Measurements from ENCODE around the gene ABLIM2. TPM values are rescaled to one million over a fixed set of nuclear protein-coding genes. Genes with fewer than 3 reads are reported as not detected.
A peak's percentile ranks its signal among the peaks of the same experiment; 100 is the strongest.

ABLIM2 gene
- total RNA-seq, 1 donor from 2014 or later: 5.2 TPM

GRCh38 chr4:8194306-8195242, 36.0 kb upstream of the ABLIM2 start:
- peak in 1 of 2 donors; percentile 43 for DNase-seq (ENCODE audit: low read depth in 2 of 2)

- peak; percentile 76 to 86 for DNase-seq (ENCODE audit: low read depth in 2 of 2)
Measured at GRCh38 chr4:8192748-8193738, 34.4 kb upstream of the ABLIM2 start.

DNA sequence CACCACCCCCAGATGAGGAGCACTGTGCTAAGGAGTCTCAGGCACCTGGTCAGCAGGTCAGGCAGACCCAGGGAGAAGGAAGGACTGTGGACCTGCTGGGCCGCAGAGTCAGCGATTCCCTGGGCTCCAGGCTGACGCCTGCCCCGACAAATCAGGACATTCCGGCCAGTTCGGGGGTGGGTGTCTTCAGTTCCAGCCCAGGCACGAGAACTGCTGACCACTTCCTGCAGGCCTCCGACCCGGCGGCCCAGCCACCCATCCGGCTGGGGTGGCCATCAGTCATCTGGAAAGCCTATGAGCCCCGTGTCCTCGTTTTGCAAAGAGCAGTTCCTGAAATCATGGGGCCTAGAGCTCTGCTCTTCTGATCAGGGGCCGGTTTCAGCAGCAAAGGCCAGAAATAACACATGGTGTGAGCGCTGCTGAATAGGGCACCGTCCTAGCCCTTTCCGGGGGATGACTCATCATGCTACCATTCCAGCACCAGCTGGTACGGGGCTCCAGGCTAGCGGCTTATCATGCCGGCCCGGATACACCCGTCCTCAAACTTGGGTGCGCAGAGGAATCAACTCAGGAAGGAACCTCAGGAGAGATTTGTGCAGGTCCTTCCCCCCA, 32.6 kb upstream of the ABLIM2 start:
- DNase-seq (ENCODE audit: low read depth in 2 of 2): peak; percentile 97 to 98

GRCh38 chr4:8189551-8190466, 31.2 kb upstream of the ABLIM2 start:
- no peak for DNase-seq (ENCODE audit: low read depth in 2 of 2)

GRCh38 chr4:8188743-8189550, 30.3 kb upstream of the ABLIM2 start:
- peak in 1 of 2 donors; percentile 55 for DNase-seq (ENCODE audit: low read depth in 2 of 2)

- DNase-seq (ENCODE audit: low read depth in 2 of 2): peak in 1 of 2 donors; percentile 54
Measured at GRCh38 chr4:8188085-8188484, 29.5 kb upstream of the ABLIM2 start.

DNA sequence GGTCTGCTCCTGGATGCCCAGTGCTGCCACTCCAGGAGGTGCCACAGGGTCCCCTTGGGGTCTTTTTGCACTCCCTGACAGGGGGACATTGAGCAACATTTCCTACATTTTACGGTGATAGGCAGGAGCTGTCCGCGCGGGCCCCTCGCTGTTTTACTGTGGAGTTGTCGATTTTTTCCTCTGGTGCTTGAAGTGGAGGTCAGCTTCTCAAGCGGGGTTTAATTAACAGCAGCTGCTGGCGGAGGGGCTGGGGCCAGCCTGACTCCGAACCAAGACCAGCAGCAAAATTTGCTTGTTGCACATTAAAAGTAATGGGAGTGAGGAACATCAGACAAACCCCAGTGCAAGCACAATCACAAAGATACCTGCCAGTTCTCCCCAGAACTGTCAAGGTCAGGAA, 27.3 kb upstream of the ABLIM2 start:
- no peak for DNase-seq (ENCODE audit: low read depth in 2 of 2)

- DNase-seq (ENCODE audit: low read depth in 2 of 2): peak in 1 of 2 donors; percentile 48
Measured at GRCh38 chr4:8185295-8185694, 26.7 kb upstream of the ABLIM2 start.

DNA sequence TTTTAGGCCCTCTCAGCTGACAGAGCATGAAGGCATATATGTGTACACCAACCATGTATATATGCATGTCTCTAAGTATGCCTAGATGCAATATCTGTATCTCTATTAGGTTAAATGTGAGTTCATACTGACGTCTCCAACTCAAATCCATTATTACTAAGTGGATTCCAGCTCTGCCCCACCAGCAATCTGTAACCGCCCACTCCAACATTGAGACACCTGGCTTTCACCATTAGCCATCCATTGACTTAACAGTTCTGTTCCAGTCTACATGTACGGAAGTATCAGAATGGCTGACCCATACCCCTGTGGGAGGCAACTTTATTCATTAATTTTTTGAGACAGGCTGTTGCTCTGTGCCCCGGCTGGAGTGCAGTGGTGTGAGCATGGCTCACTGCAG, 25.4 kb upstream of the ABLIM2 start:
- no peak for DNase-seq (ENCODE audit: low read depth in 2 of 2)

DNA sequence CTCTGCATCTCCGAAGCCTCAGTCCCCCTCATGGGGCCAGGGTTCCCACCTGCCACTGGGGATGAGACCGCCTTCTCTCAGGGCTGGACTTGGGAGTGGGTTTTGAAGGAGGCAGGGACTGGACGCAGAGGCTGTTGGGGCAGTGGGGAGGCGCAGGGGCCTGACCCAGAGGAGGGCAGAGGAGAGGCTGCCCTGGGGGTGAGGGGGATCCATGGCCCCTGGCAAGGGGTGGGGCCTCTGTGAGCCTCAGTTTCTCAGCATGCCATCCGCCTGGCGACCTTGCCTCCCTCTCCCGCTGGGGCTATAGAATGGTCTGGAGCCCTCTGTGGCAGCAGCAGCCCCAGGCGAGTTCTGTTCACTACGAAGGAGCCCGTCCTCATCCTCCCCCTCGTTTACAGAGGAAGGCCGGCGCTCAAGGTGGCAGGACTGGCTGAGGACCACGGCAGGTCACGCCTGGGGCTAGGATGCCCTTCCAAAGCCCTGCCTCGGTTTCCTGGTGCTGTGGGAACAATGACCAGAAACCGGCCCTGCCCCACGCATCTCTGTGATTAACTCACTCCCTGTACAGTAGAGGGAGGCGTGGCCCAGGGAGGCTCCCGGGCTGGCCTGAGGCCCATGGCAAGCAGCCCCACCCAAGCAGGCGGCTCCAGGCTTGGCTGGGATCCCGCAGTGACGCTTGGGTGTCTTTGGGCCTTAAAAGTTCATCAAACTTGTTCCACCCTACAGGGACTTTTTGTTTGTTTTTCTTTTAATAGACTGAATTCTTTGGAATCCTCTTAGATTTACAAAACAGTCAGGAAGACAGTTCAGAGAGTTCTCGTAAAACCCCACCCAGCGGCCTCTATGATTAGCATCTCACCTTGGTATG, 24.5 kb upstream of the ABLIM2 start:
- peak; percentile 68 to 79 for DNase-seq (ENCODE audit: low read depth in 2 of 2)

- no peak for DNase-seq (ENCODE audit: low read depth in 2 of 2)
Measured at GRCh38 chr4:8182294-8182693, 23.7 kb upstream of the ABLIM2 start.

DNA sequence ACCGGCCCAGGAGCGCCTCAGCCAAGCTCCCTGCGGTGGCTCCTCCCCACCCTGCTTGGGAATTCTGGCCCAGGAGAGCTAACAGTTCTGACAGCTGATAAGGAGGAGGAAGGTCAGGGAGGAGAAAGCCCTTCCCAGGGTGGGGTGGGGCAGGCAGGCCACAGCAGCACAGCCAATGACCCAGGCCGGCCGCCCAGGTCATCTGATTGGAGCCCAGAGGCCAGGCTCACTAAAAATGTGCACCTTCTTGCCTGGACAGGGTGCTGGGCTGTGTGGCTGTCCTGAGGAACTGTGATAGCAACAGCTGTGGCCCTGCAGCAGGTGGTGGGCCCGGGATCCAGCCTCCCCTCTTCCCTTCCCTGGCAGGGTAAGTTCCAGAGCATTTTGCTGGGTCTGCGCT, 23.2 kb upstream of the ABLIM2 start:
- no peak for DNase-seq (ENCODE audit: low read depth in 2 of 2)

- no peak for DNase-seq (ENCODE audit: low read depth in 2 of 2)
Measured at GRCh38 chr4:8181119-8181518, 22.5 kb upstream of the ABLIM2 start.

- no peak for DNase-seq (ENCODE audit: low read depth in 2 of 2)
Measured at GRCh38 chr4:8180310-8181093, 21.9 kb upstream of the ABLIM2 start.

DNA sequence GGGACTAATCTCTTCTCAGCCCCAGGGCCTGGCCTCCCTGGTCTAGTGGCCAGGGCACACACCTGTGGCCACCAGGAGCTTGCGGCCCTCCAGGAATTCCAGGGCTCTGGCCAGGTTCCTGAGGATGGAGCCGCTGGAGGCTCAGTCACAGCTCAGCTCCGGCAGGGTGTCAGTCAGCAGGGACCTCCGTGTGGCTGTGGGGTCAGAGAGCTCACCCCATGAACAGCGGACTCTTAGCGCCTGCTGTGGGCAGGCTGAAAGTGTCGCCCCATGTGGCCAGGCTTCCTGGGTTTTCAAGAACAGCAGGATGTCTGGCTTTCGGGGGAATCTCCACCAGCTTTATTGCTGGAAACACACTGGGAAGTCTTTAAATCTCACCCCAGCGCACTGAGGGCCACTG, 21.2 kb upstream of the ABLIM2 start:
- no peak for DNase-seq (ENCODE audit: low read depth in 2 of 2)

- DNase-seq (ENCODE audit: low read depth in 2 of 2): no peak
Measured at GRCh38 chr4:8179074-8179473, 20.5 kb upstream of the ABLIM2 start.

DNA sequence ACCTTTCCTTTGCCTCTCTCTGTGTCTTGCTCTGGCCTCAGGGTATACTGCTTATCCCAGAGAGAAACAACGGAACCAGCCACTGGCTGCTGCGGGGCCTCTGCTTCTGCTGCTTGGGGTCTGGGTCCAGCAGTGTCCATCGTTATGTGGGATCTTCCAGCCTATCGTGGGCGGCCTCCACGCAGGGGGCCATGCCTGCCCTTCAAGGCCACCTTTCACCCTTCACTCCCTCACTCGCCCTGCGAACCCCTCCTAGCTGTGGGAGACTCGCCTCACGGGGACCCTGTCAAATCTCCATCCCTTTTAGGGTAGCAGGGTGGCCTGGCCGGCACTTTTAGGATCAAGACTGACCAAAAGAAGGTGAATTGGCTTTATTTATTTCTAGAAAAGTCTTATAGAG, 19.3 kb upstream of the ABLIM2 start:
- DNase-seq (ENCODE audit: low read depth in 2 of 2): no peak

DNA sequence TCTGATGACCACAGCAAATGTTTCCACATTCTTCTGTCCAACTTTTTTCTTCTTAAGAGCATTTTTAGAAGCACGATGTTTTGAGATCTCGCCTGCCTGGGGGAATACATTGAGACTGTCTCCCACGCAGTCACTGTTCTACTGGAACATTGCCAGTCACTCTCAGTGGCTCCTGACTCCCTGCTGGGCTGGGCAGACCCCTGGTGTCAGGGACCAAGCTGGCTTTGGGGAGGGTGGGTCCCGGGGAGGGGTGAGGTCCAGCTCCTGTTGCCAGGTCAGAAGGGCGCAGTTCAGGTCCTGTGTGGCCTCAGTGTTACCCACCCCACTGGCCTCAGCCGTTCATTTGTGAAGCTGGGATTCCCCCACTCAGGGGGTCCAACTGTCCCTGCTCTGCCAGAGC, 18.9 kb upstream of the ABLIM2 start:
- DNase-seq (ENCODE audit: low read depth in 2 of 2): no peak

Measured in lung microvascular endothelial cell (primary cell).